Erythroblast (primary cell): ENCODE data around the gene CLSTN2.

Experiments used
- GATA1 ChIP-seq: IDR thresholded peaks from 2 replicates; pipeline ENCODE4 v1.6.1; 2011; ENCODE audit warnings: low read depth, mild to moderate bottlenecking, control low read depth, low read length, moderate library complexity
- POLR2A ChIP-seq: IDR thresholded peaks from 2 replicates; pipeline ENCODE4 v1.6.1; 2011; ENCODE audit warnings: mild to moderate bottlenecking, low read length

DNA sequence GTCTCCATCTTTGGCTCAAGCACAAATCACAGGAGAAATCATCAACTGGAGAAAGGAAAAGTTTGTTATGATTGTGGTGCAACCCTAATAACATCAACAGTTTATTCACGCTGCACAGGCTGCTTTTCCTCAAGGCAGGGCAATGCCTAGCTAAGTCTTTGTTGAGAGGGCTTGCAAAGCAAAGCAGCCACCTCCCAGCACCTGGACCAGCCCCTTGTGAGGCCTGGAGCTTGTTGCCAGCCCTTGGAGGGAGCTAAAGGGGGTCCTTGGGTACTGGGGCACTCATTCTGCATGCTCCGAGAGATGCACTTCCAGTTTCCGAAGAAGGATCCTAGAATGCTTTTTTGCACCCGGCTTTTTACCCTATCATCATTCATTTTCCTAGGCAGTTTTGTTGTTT is 288.2 kb downstream of the CLSTN2 start:
- no peak for TF ChIP-seq POLR2A
- no peak for TF ChIP-seq GATA1
